Inflammatory macrophage treated with lipopolysaccharide for 4 hours (primary cell): ENCODE measurements around the gene CABP2.

ENCODE experiments used
- DNase-seq: peaks from one replicate; pipeline ENCODE4 v3.0.0-alpha.2; 2020

Gene CABP2

GRCh38 chr11:67507242-67507863 is 15.9 kb downstream of the CABP2 start:
- DNase-seq, result no peak

DNA sequence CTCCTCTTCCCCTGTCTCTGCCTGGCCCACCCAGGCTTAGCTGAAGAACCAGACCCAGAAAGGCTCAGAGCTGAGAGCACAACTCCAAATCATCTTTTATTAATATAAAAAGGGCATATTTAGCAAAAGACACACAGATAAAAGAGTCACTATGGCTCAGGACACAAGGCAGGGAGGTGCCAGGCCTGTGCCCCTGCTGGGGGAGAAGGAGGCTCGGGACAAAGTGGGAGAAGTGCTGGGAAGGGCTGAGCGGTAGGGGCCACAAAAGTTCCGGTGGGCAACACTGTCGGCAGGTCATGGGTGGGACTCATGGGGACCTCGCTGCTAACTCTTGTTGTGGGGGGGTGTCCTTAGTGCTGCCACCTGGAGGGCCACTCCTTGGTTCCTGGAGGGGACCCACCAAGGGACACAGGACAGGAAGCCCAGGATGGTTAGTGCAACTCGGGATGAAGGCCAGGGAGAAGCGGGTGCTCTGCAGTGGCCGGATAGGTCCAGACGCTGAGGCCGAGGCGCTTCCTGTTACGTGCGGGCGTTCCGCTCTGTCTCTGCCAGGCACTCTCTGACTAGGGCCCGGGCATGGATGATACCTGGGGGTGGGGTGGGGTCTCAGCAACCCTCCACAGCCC is 16.7 kb downstream of the CABP2 start:
- DNase-seq, result no peak

DNA sequence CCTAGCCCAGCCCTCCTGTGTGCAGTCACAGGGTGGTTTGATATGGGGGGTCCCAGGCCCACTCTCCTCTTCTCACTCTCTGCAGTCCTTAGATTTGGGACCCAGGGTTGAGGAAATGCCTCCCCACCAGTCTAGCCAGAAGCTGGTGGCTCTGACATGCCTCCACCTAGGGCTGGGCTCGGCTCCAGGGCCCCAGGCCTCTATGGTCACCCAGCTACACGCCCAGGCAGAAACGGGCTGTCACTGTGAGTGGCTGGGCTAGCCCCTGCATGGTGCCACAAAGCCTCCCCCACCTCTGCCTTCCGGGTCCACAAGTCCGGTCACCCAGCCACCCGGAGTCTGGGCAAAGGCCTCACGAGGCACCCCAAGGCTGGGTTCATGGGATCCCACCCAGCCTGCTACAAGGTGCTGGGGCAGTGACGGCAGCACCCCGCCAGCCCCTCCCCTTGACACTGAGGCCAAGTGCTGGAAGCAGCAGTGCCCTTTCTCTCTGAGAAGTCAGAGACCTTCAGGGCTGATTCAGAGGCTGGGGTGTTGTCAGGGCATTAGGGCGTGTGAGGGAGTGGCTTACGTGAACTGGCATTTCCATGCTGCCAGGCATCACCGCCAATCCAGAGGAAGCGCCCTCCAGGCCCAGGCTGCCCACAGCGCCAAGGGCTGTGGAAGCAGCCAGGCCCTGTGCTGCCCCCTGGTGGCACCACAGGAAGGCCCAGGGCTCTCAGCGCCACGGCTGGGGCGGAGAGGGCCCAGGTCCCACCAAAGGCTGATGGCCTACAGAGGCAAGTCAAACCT is 17.4 kb downstream of the CABP2 start:
- DNase-seq, result peak; percentile 99

GRCh38 chr11:67504950-67505581 is 18.2 kb downstream of the CABP2 start, which contains the start of gene PITPNM1:
TSS of gene PITPNM1 (minus strand) at chr11:67505363. CDS start at chr11:67504180, 1,183 bp downstream.
- peak; percentile 68 for DNase-seq

- no peak for DNase-seq
Observed at GRCh38 chr11:67504005-67504949, 19.0 kb downstream of the CABP2 start.

- no peak for DNase-seq
Observed at GRCh38 chr11:67503119-67504004, 19.9 kb downstream of the CABP2 start.

DNA sequence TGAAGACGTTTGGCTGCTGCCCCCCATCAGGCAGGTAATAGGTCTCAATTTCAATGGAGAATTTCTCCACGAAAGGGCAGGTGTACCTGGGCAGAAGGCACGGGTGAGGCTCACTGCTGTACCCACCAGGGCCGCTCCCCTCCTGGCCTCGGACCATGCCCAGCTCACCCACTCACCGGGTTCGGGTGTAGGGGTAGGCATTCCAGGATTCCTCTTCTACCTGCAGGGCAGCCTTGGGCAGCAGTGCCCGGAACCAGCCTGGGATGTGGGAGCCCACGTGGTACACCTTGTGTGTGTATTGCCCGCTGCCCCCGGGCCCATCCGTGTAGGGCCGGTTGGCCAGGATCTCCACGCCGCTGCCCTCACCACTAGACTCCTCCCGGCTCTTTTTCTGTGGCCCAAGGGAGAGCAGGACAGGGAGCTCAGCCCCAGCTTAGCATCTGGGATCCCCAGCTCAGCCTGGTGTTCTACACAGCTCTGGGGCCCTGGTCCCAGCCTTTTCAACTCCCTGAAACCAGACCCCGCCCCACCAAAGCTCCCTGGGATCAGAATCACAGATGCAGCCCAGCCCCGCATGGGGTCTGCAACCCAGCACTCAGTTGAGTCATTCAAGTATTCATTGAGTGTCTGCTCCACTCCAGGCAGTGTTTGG is 20.8 kb downstream of the CABP2 start:
- no peak for DNase-seq

DNA sequence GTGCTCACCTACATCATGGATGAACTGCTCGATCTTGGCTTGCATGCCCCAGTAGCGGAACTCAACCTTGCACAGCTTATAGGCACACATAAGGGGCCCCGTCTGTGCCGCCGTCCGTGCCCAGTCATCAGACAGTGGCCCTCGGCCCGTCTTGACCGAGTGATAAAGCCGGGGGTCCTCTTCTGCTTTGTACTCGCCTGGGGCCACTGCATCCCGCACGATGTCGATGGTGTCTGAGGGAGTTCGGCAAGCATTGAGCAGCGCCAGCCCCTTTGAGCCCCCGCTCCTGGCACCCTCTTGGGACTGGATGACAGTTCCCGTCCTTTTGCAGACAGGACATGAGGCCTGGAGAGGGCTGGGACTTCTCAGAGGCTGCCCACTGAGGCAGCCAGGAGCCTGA is 21.4 kb downstream of the CABP2 start:
- no peak for DNase-seq

DNA sequence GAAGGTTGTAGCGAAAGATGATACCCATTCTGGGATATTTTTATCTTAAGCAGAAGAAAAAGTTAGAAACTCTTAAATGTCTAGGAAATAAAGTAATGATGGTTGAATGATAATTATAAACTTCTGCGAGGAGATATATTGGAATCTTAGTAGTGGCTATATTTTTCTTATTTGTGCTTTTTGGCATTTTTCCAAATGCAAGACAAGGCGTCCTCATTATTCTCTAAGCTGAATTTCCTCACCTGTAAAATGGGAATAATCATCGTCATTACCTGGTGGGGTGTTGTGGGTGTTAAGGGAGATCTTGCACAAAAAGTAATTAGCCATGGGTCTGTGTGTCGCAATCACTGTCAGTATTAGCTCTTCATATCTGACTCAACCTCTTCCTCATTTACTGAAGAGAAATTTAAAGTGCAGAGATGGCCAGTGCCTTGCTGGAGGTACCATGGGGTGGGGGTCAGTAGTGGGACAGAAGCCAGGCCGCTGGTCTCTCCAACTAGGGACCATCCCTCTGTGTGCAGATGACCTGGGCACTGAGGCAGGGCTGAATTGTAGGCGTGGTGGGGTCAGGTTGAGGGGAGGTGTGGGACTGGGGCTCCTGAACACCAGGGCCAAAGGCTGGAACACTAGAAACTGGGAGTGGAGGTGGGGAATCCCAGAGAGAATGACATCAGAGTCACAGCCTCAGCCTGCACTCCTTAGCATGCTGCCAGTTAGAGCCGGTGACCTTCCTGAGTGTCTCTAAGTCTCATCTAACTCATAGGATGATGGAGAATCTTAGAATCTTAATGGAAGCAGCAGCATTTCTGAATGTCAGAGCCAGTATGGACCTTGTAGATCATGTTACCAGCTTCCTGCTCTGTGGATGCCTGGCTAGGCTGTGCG is 22.2 kb downstream of the CABP2 start:
- DNase-seq, result peak; percentile 75

GRCh38 chr11:67500484-67500821 is 22.8 kb downstream of the CABP2 start:
- no peak for DNase-seq

DNA sequence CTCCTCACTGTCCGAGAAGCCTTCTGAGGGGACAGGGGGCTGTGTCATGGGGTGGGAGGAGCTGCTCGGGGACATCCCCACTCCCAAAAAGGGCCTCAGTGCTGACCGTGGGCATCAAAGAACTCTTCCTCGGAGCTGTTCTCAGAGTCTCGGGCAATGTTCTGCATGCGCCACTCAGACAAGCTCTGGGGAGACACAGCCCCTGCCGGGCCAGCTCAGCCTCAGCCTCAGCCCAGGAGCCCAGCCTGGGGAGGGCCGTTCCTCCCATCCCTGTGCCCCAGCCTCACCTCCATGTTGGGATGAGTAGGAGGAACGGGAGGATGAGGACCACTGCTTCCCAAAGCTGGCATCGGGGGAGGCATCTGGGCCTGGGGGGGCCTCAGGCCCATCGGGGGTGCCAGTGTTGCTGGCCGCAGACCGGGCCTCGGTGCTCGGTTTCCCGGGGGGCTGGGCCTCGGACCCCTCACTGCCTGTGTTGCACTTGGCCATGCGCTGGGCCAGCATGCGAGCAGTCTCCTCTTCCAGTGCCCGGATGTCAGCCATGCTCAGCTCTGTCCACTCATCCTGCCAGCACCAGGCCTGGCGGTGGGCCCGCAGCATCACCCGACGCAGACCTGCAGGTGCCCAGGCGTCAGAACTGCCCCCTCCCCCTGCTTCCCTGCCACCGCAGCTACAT is 23.3 kb downstream of the CABP2 start:
- DNase-seq, result no peak

- no peak for DNase-seq
Observed at GRCh38 chr11:67498544-67498972, 24.7 kb downstream of the CABP2 start.

GRCh38 chr11:67497656-67498291 is 25.5 kb downstream of the CABP2 start:
- no peak for DNase-seq

- DNase-seq, result no peak
Observed at GRCh38 chr11:67496113-67496512, 27.1 kb downstream of the CABP2 start.

GRCh38 chr11:67495234-67496005 is 27.8 kb downstream of the CABP2 start:
- no peak for DNase-seq

- DNase-seq, result no peak
Observed at GRCh38 chr11:67494371-67495233, 28.6 kb downstream of the CABP2 start.
